Measurements from ENCODE around the gene FAM174A. TPM values are rescaled to one million over a fixed set of nuclear protein-coding genes. Genes with fewer than 3 reads are reported as not detected.

Gene FAM174A
- total and polyA plus RNA-seq, 5 donors: 17.1 to 25.2 (median 18.8) TPM

DNA sequence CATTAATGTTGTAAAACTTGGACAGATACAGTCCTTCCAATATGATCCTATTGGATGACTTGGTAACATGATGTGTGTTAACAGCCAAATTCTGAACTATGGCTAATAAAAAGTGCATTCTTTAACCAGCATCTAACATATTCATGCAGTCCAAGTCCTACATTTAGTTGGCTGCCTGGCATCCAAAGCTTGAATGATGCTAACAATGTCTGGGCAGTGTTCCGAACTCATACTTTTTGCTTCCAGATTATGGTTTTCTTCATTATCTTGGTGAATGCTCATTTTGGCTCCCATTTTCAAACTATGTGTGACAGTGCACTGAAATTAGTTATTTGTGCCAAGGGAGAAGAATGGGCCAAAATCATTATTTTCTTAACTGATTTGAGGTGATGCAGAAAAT, 2.8 kb downstream of the FAM174A start:
- Histone ChIP-seq H3K4me3 (ENCODE audit: low read length) (no peak overlapping the region), H3K4me1 (ENCODE audit: control insufficient read depth, insufficient read depth, low read length) (no peaks in the 10 kb centered on the region), H3K9me3 (ENCODE audit: control insufficient read depth, low read length) (no peaks in the 10 kb centered on the region), H3K27me3 (ENCODE audit: control insufficient read depth, insufficient read depth) (no peaks in the 10 kb centered on the region), H3K27ac (ENCODE audit: low read length) (no peak overlapping the region)
- intact Hi-C loops (cut with DNase I): no loop called here
- 68% methylated on average over 1 of the region's 1 CpG for WGBS
- DNase-seq (no peak), ATAC-seq (no peak)

DNA sequence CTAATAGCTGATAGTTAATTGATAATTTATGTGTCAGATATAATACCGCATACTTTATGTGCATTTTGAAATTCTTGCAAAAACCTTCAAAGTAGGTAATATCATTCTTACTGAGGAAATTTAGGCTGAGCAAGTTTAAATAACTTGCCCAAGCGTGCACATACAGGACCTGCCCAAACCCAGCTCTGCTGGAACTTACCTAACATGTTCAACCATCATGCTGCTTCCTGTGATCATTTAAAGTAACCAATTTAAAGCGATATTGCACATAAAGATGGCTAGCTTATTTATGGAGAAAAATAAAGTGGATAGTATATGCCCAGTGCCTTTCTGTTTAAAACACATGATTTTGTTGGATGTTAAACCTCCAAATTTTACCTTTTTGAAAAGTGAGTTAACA, 4.3 kb downstream of the FAM174A start:
- intact Hi-C loops (cut with DNase I): no loop called here
- Histone ChIP-seq H3K27me3 (ENCODE audit: control insufficient read depth, insufficient read depth) (no peaks in the 10 kb centered on the region), H3K4me3 (ENCODE audit: low read length) (no peak overlapping the region), H3K4me1 (ENCODE audit: control insufficient read depth, insufficient read depth, low read length) (no peaks in the 10 kb centered on the region), H3K9me3 (ENCODE audit: control insufficient read depth, low read length) (no peaks in the 10 kb centered on the region), H3K27ac (ENCODE audit: low read length) (no peak overlapping the region)
- 96% methylated on average over 3 of the region's 3 CpGs for WGBS
- ATAC-seq: no peak
- DNase-seq: no peak

DNA sequence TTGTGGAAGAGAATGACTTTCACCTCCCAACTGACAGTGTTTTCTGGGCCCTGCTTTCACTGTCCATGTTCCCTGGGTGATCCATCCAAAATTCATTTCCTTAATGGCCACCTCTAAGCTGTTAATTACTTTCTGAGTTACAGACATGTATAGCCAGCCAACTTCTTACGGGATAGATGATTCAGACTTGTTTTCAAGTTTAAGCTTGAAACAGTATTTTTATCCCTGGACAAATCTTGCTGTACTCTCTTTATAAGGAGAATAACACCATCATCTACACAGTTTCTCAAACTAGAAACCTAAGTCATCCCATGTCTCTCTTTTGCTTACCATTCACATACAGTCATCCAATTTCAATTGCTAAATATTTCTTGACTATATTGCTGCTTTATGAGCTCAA, 6.9 kb downstream of the FAM174A start:
- WGBS: 91% methylated on average over 1 of the region's 1 CpG
- intact Hi-C loops (cut with DNase I): no loop called here
- no peak for ATAC-seq

DNA sequence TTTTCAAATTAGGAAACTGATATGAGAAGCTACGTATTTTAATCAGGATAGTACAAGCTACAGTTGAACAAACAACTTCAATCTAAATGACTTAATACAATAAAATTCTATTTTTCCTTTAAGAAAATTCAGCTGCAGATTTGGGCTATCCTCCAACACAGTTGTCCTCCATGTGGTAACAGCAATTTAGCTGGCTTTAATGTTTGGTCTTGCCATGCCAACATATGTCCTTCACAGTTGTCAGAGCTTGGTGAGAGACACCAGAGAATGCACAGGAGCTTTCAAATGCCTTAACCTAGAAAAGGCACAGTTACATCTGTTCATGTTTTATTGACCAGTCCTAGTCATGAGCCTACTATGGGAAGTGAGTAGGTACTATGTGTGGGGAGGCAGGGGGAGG, 10.8 kb downstream of the FAM174A start:
- intact Hi-C loops (cut with DNase I): no loop called here
- ATAC-seq: no peak
- Histone ChIP-seq H3K4me3 (ENCODE audit: low read length) (no peak overlapping the region), H3K27ac (ENCODE audit: low read length) (no peak overlapping the region), H3K9me3 (ENCODE audit: control insufficient read depth, low read length) (no peaks in the 10 kb centered on the region), H3K27me3 (ENCODE audit: control insufficient read depth, insufficient read depth) (no peaks in the 10 kb centered on the region), H3K4me1 (ENCODE audit: control insufficient read depth, insufficient read depth, low read length) (peaks cover 1% of the 10 kb centered on the region)
- 85% methylated on average over 1 of the region's 1 CpG for WGBS
- no peak for DNase-seq

More for the DNA sequence above, 6.9 kb downstream of the FAM174A start:
- Histone ChIP-seq H3K9me3 (ENCODE audit: control insufficient read depth, low read length) (no peaks in the 10 kb centered on the region), H3K4me1 (ENCODE audit: control insufficient read depth, insufficient read depth, low read length) (peaks cover 1% of the 10 kb centered on the region), H3K4me3 (ENCODE audit: low read length) (no peak overlapping the region), H3K27ac (ENCODE audit: low read length) (no peak overlapping the region), H3K27me3 (ENCODE audit: control insufficient read depth, insufficient read depth) (no peaks in the 10 kb centered on the region)
- DNase-seq: no peak

DNA sequence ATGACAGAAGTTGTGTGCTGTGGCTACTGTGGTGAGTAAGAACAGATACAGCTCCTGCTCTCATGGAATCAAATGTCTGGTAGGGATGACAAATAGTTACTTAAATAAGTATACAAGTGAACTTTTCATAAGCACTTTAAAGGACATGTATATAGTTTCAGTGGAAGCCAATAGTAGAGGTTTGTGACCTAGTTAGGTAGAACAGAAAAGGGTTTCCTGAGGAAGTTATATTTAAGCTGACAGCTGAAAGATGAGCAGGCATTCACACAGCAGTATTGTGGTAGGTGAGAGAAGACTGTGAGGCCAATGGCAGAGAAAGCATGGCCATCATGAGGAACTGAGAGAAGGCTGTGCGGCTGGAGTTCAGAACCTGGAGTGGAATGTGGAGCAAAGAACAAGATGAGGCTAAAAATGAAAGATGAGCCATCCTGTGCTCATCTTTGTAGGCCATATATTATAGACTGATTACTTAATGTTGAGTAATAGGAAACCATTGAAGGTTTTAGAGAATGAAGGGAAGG, 15.4 kb downstream of the FAM174A start:
- intact Hi-C loops (cut with DNase I): no loop called here
- Histone ChIP-seq H3K4me3 (ENCODE audit: low read length) (no peak overlapping the region), H3K27ac (ENCODE audit: low read length) (no peak overlapping the region), H3K27me3 (ENCODE audit: control insufficient read depth, insufficient read depth) (no peaks in the 10 kb centered on the region), H3K4me1 (ENCODE audit: control insufficient read depth, insufficient read depth, low read length) (peaks cover 1% of the 10 kb centered on the region), H3K9me3 (ENCODE audit: control insufficient read depth, low read length) (no peaks in the 10 kb centered on the region)
- 96% methylated on average over 1 of the region's 1 CpG for WGBS
- ATAC-seq (no peak), DNase-seq (no peak)

DNA sequence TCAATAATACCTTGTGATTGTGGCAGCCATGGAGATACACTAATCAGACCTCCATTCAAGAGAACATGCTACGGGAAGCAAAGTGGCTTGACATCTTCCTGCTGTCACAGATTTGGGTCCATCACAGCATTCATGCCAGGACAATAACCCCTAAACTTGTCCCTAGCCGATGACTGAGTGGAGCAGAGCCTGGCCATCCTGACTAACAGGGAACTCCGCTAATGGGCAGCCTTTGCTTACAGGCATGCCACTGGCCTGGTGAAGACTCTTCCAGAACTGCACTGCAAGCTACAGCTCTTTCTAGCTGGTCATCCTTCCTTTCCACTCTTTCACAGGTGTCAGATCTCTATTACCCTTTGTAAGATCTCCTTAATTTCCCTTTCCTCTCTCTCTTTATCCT, 16.0 kb downstream of the FAM174A start:
- intact Hi-C loops (cut with DNase I): no loop called here
- ATAC-seq (no peak), DNase-seq (no peak)
- H3K4me3 ChIP-seq (ENCODE audit: low read length): no peak overlapping the region
- H3K27ac ChIP-seq (ENCODE audit: low read length): no peak overlapping the region
- WGBS: 95% methylated on average over 3 of the region's 3 CpGs
- no peaks in the 10 kb centered on the region for H3K9me3 ChIP-seq (ENCODE audit: control insufficient read depth, low read length)
- no peaks in the 10 kb centered on the region for H3K27me3 ChIP-seq (ENCODE audit: control insufficient read depth, insufficient read depth)
- peaks cover under 1% of the 10 kb centered on the region for H3K4me1 ChIP-seq (ENCODE audit: control insufficient read depth, insufficient read depth, low read length)

DNA sequence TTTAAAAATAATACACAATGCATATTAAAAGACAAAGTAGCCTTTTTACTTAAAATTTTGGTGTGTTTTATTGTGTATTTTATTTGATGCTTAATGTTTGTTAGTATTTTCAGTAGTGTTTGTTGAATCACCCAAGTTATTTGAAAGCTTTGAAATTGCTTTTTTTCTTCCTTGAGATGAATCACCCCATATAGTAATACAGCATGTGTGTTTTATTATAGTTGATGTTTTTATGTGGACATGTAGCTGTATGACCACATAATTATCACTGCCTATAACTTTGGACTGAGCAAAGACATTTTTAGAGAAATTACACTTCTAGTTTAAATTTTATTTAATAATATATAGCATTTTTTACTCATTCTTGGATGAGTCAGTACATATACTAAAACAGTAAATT, 18.0 kb downstream of the FAM174A start:
- no peaks in the 10 kb centered on the region for H3K9me3 ChIP-seq (ENCODE audit: control insufficient read depth, low read length)
- H3K4me1 ChIP-seq (ENCODE audit: control insufficient read depth, insufficient read depth, low read length): no peaks in the 10 kb centered on the region
- H3K27me3 ChIP-seq (ENCODE audit: control insufficient read depth, insufficient read depth): no peaks in the 10 kb centered on the region
- H3K27ac ChIP-seq (ENCODE audit: low read length): no peak overlapping the region
- intact Hi-C loops (cut with DNase I): no loop called here
- H3K4me3 ChIP-seq (ENCODE audit: low read length): no peak overlapping the region
- DNase-seq: no peak
- ATAC-seq: no peak

DNA sequence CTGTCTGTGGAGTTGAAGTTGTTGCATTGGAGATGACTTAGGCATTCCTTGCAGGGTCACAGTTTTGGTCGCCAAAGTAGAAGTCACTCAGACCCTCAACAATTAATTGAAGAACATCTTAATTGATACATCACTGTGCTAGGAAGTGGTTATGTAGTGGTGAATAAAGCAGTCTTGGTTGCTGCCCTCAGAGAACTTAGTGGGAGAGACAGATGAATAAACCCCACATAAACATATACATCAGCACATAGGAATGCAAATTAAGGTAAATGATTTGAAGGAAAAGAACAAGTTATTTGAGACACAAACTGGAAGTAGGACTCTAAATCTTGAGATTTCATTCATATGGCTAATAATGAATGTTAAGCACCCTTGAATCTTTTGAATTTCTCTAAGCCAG, 25.7 kb downstream of the FAM174A start:
- no peak overlapping the region for H3K27ac ChIP-seq (ENCODE audit: low read length)
- H3K4me3 ChIP-seq (ENCODE audit: low read length): no peak overlapping the region
- no peak for DNase-seq
- no peaks in the 10 kb centered on the region for H3K27me3 ChIP-seq (ENCODE audit: control insufficient read depth, insufficient read depth)
- ATAC-seq: no peak
- 96% methylated on average over 1 of the region's 1 CpG for WGBS
- H3K4me1 ChIP-seq (ENCODE audit: control insufficient read depth, insufficient read depth, low read length): no peaks in the 10 kb centered on the region
- intact Hi-C loops (cut with DNase I): no loop called here
- no peaks in the 10 kb centered on the region for H3K9me3 ChIP-seq (ENCODE audit: control insufficient read depth, low read length)

DNA sequence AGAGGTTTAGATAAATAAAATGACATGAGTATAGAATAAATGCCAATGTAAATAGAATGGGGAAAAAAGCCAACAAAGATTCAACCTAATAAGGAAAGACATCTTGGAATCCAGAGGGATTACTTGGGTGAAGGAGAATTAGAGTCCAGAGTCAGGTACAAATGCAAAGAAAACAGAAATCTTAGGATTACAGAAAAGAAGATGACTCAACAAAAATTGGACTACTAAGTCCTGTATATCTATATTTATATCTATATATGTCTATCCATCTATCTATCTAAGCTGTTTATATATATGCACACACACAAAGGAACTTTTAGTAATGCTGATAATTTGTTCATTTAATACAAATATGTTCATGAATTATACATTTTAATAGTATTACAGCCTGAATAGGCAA, 27.6 kb downstream of the FAM174A start:
- no peak for ATAC-seq
- Histone ChIP-seq H3K4me3 (ENCODE audit: low read length) (no peak overlapping the region), H3K27me3 (ENCODE audit: control insufficient read depth, insufficient read depth) (no peaks in the 10 kb centered on the region), H3K4me1 (ENCODE audit: control insufficient read depth, insufficient read depth, low read length) (no peaks in the 10 kb centered on the region), H3K27ac (ENCODE audit: low read length) (no peak overlapping the region), H3K9me3 (ENCODE audit: control insufficient read depth, low read length) (no peaks in the 10 kb centered on the region)
- DNase-seq: no peak
- intact Hi-C loops (cut with DNase I): no loop called here

DNA sequence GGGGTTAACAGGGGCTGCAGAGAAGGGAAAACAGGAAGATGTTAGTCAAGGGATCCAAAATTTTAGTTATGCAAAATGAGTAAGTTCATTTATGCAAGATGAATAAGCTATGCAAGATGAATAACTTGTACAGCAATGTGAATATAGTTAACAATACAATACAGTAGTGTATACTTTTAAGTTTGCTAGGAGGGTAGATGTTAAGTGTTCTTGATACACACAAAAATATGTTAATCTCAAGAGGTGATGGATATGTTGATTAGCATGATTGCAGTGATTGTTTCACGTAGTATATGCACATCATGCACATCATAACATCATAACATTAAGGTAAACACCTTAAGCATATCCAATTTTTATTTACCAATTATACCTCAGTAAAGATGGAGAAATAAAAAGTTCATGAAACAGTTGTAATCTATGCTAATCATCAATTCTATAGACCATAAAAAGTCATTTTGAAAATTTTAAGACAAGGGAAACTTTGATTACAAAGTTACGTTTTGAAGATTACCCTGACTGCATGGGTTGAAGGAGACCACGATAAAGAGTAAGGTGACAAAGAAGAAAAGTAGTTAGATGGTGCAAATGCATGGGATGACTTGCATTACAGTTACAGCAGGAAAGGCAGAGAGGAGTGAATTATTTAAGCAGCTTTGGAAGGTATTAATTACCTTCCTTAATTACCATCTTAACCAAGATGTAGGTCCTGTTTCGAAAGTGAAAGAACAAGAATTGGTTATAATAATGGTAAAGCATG, 31.4 kb downstream of the FAM174A start:
- 93% methylated on average over 4 of the region's 4 CpGs for WGBS
- H3K4me3 ChIP-seq (ENCODE audit: low read length): no peak overlapping the region
- H3K9me3 ChIP-seq (ENCODE audit: control insufficient read depth, low read length): no peaks in the 10 kb centered on the region
- ATAC-seq (no peak), DNase-seq (no peak)
- H3K27me3 ChIP-seq (ENCODE audit: control insufficient read depth, insufficient read depth): no peaks in the 10 kb centered on the region
- H3K27ac ChIP-seq (ENCODE audit: low read length): no peak overlapping the region
- intact Hi-C loops (cut with DNase I): no loop called here
- no peaks in the 10 kb centered on the region for H3K4me1 ChIP-seq (ENCODE audit: control insufficient read depth, insufficient read depth, low read length)

DNA sequence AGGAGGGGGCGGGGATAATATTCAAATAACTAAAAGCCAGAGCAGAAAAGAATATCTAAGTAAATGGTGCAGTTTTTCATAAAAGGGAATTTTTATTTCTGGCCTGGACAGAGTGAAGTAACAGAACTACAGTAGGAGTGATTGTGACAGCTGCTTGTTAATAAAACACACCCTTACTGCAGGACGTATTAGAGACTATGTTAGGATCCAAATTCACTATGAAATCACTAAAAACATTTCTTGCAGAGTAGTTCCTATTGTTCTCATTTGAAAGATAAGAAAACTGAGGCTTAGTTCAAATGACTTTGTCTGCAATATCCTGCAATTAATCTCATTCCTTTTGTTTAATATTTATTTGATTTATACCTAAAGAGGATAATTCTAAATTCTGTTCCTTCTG, 39.5 kb downstream of the FAM174A start:
- DNase-seq (no peak), ATAC-seq (no peak)
- Histone ChIP-seq H3K9me3 (ENCODE audit: control insufficient read depth, low read length) (no peaks in the 10 kb centered on the region), H3K27me3 (ENCODE audit: control insufficient read depth, insufficient read depth) (no peaks in the 10 kb centered on the region), H3K4me1 (ENCODE audit: control insufficient read depth, insufficient read depth, low read length) (no peaks in the 10 kb centered on the region), H3K4me3 (ENCODE audit: low read length) (no peak overlapping the region), H3K27ac (ENCODE audit: low read length) (no peak overlapping the region)
- 66% methylated on average over 2 of the region's 2 CpGs for WGBS
- intact Hi-C loops (cut with DNase I): no loop called here

DNA sequence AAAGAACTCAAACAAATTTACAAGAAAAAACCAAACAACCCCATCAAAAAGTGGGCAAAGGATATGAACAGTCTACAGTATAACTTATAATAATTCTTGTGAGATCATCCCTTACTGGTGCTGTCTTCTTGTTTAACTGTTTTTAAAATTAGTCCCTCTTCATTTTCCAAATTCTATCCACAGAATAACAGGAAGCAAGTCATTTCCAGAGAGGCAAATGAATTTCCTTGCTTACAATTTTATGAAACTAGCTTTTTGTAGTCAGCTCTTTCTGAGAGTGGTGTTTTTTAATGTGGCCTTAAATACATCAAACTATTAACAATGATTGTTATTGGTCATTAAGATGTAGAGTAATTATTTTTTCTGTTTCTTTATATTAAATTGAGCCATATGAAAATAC, 40.6 kb downstream of the FAM174A start:
- Histone ChIP-seq H3K4me3 (ENCODE audit: low read length) (no peak overlapping the region), H3K27me3 (ENCODE audit: control insufficient read depth, insufficient read depth) (no peaks in the 10 kb centered on the region), H3K4me1 (ENCODE audit: control insufficient read depth, insufficient read depth, low read length) (no peaks in the 10 kb centered on the region), H3K9me3 (ENCODE audit: control insufficient read depth, low read length) (no peaks in the 10 kb centered on the region), H3K27ac (ENCODE audit: low read length) (no peak overlapping the region)
- intact Hi-C loops (cut with DNase I): no loop called here
- DNase-seq: no peak
- no peak for ATAC-seq
